Activated gamma-delta T cell treated with Interleukin-2 at 50 U/mL for 16 hours (primary cell): ENCODE data around the gene PTTG1IP.

Experiments used
- DNase-seq: peaks from one replicate; pipeline ENCODE4 v3.0.0-alpha.2; 2020

Gene PTTG1IP

GRCh38 chr21:44908908-44909307 is 35.4 kb upstream of the PTTG1IP start:
- DNase-seq, result no peak

- DNase-seq, result no peak
These were observed 34.7 kb upstream of the PTTG1IP start for GRCh38 chr21:44907966-44908895.

- DNase-seq, result no peak
These were observed 33.9 kb upstream of the PTTG1IP start for GRCh38 chr21:44907225-44907965.

GRCh38 chr21:44905728-44906090 is 32.2 kb upstream of the PTTG1IP start:
- DNase-seq, result no peak

GRCh38 chr21:44905016-44905727 is 31.7 kb upstream of the PTTG1IP start:
- DNase-seq, result no peak

- DNase-seq, result no peak
These were observed 30.8 kb upstream of the PTTG1IP start for GRCh38 chr21:44904141-44904923.

GRCh38 chr21:44903689-44904088 is 30.2 kb upstream of the PTTG1IP start:
- no peak for DNase-seq

- no peak for DNase-seq
These were observed 29.7 kb upstream of the PTTG1IP start for GRCh38 chr21:44903050-44903685.

GRCh38 chr21:44902268-44903049 is 29.0 kb upstream of the PTTG1IP start:
- DNase-seq, result no peak

- DNase-seq, result no peak
These were observed 28.0 kb upstream of the PTTG1IP start for GRCh38 chr21:44901391-44902074.

- no peak for DNase-seq
These were observed 27.2 kb upstream of the PTTG1IP start for GRCh38 chr21:44900559-44901251.

GRCh38 chr21:44899768-44900558 is 26.5 kb upstream of the PTTG1IP start:
- no peak for DNase-seq

- DNase-seq, result no peak
These were observed 25.6 kb upstream of the PTTG1IP start for GRCh38 chr21:44898851-44899767.

- DNase-seq, result no peak
These were observed 24.6 kb upstream of the PTTG1IP start for GRCh38 chr21:44898011-44898488.

- DNase-seq, result no peak
These were observed 24.0 kb upstream of the PTTG1IP start for GRCh38 chr21:44897326-44898010.

GRCh38 chr21:44896561-44897286 is 23.2 kb upstream of the PTTG1IP start:
- no peak for DNase-seq

GRCh38 chr21:44895859-44896258 is 22.4 kb upstream of the PTTG1IP start:
- DNase-seq, result no peak
